ENCODE data around the gene PRMT7. TPM values are rescaled to one million over a fixed set of nuclear protein-coding genes. Genes with fewer than 3 reads are reported as not detected.

The PRMT7 gene
- total RNA-seq, 1 experiment from 2014 or later: 49.4 TPM

DNA sequence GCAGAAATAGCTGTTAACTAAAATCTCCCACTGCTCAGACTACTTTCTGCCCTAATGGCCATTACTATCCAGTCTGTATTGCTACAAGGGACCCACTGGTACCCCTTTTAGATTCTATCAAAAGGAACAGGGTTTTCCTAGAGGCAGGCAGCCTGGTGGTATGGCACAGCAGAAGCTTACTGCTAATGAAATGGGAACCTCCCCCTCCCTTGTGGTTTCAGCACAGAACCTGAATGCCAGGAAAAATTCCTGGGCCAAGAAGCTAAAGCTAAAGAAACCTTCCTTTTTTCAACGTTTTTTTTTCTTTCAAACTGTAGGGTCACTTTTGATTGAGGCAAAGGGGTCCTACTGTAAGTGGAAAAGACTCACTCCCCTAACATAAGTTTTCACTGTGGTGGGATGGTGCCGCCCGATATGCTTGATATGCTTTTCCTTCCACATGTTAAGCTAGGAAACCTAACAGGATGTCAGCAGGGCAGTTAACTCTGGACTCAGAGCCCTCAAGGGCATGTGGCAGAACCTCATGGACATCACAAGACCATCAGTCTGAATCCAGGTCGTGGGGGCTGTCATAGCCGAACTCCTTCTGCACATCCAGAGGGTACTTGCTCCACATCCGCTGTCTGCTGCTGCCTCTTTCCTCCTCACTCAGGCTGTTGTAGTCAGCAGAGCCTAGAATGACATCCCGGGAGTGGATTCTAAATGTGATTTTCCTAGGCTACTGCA, 9.9 kb upstream of the PRMT7 start:
- TF ChIP-seq, protein P1, sequence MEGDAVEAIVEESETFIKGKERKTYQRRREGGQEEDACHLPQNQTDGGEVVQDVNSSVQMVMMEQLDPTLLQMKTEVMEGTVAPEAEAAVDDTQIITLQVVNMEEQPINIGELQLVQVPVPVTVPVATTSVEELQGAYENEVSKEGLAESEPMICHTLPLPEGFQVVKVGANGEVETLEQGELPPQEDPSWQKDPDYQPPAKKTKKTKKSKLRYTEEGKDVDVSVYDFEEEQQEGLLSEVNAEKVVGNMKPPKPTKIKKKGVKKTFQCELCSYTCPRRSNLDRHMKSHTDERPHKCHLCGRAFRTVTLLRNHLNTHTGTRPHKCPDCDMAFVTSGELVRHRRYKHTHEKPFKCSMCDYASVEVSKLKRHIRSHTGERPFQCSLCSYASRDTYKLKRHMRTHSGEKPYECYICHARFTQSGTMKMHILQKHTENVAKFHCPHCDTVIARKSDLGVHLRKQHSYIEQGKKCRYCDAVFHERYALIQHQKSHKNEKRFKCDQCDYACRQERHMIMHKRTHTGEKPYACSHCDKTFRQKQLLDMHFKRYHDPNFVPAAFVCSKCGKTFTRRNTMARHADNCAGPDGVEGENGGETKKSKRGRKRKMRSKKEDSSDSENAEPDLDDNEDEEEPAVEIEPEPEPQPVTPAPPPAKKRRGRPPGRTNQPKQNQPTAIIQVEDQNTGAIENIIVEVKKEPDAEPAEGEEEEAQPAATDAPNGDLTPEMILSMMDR (IDR thresholded peaks at IDR 0.05; ENCODE audit: unreplicated experiment): no peak
- CTCF ChIA-PET: interaction anchor here (1.1 kb wide), 1 partner anchor 14 kb away, joined by 3 read pairs; no protein-coding TSS in a partner anchor
- DNase-seq: no peak
- H3K4me3 Mint-ChIP-seq (ENCODE audit: low read depth, unreplicated experiment): no peak overlapping the region
- H3K27ac Mint-ChIP-seq (ENCODE audit: unreplicated experiment): no peak overlapping the region
- no peaks in the 10 kb centered on the region for H3K4me1 Mint-ChIP-seq (ENCODE audit: low read depth, unreplicated experiment)
- H3K36me3 Mint-ChIP-seq (ENCODE audit: insufficient read depth, unreplicated experiment): peaks cover 60% of the 10 kb centered on the region
- no peaks in the 10 kb centered on the region for H3K9me3 Mint-ChIP-seq (ENCODE audit: low read depth, unreplicated experiment)
- intact Hi-C loops (cut with micrococcal nuclease; ENCODE audit: unreplicated experiment): no loop called here
- BruUV-seq (replicated peaks): no TSS peak
- no peaks in the 10 kb centered on the region for H3K27me3 Mint-ChIP-seq (ENCODE audit: unreplicated experiment)

DNA sequence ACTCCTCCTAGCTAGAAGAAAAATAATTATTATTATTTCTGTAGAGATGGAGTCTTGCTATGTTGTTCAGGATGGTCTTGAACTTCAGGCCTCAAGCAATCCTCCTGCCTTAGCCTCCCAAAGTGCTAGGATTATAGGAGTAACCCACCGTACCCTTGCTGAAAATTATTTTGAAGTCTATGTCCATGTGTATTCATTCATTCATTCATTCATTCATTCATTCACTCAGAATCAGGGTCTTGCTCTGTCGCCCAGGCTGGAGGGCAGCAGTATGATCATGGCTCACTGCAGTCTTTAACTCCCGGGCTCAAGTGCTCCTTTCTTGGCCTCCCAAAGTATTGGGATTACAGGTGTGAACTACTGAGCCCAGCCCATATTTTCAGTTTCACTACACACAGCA, 4.2 kb upstream of the PRMT7 start:
- no peak for DNase-seq
- H3K9me3 Mint-ChIP-seq (ENCODE audit: low read depth, unreplicated experiment): no peaks in the 10 kb centered on the region
- no peak overlapping the region for H3K4me3 Mint-ChIP-seq (ENCODE audit: low read depth, unreplicated experiment)
- peaks cover 57% of the 10 kb centered on the region for H3K36me3 Mint-ChIP-seq (ENCODE audit: insufficient read depth, unreplicated experiment)
- no peaks in the 10 kb centered on the region for H3K27me3 Mint-ChIP-seq (ENCODE audit: unreplicated experiment)
- H3K27ac Mint-ChIP-seq (ENCODE audit: unreplicated experiment): no peak overlapping the region
- CTCF ChIA-PET: no interaction called here
- BruUV-seq (replicated peaks): no TSS peak
- TF ChIP-seq, protein P1 (IDR thresholded peaks at IDR 0.05; ENCODE audit: unreplicated experiment): no peak
- H3K4me1 Mint-ChIP-seq (ENCODE audit: low read depth, unreplicated experiment): peaks cover 12% of the 10 kb centered on the region
- intact Hi-C loops (cut with micrococcal nuclease; ENCODE audit: unreplicated experiment): no loop called here

DNA sequence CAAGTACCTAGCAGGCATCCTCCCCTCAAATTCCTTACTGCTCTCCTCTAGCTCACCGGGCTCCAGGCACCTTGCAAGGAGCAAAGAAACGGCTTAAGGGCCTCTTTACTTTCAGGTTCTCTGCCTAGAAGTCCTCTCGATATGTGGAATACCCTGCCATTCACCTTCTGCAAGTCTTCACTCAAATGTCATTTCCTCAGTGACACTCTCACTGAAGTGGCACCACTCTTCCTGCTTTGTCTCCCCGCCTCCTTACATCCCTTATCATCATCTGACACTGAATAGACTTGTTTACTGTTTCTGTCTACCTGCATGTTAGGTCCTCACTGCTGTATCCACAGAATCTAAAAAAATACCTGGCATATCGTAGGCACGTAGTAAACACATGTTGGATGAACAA, 1.0 kb upstream of the PRMT7 start:
- TSS peak; percentile 51 for BruUV-seq (replicated peaks)

DNA sequence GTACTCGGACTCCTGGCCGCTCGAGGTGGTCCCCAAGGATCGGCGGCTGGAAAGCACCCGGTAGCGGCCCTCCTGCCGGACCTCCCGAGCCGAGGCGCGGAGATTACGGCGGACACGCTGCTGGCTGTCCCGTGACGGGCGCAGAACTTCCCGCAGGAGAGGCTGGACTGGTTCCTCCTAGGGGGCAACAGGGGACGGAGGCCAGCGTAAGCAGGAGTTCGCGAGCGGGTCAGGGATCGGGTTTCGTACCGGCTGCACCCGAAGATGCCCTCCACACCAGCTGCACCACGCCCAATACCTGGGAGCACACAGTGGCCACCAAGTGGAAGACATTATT, 414 bp upstream of the PRMT7 start:
- CTCF ChIA-PET: interaction anchor here (0.5 to 1.8 kb wide), 8 partner anchors 30 to 863 kb away, joined by 3 to 13 read pairs (median 4); partner anchors contain the start of gene SLC7A6
- no TSS peak for BruUV-seq (replicated peaks)
- DNase-seq: no peak
- H3K27ac Mint-ChIP-seq (ENCODE audit: unreplicated experiment): peak overlapping the region; percentile 88
- TF ChIP-seq, protein P1 (IDR thresholded peaks at IDR 0.05; ENCODE audit: unreplicated experiment): no peak
- H3K27me3 Mint-ChIP-seq (ENCODE audit: unreplicated experiment): no peaks in the 10 kb centered on the region
- intact Hi-C loops (cut with micrococcal nuclease; ENCODE audit: unreplicated experiment): loop anchor here (5.0 kb wide), 1 partner anchor 43 kb away; no protein-coding TSS in a partner anchor
- H3K4me1 Mint-ChIP-seq (ENCODE audit: low read depth, unreplicated experiment): peaks cover 12% of the 10 kb centered on the region
- peaks cover 34% of the 10 kb centered on the region for H3K36me3 Mint-ChIP-seq (ENCODE audit: insufficient read depth, unreplicated experiment)
- H3K4me3 Mint-ChIP-seq (ENCODE audit: low read depth, unreplicated experiment): peak overlapping the region; percentile 99
- no peaks in the 10 kb centered on the region for H3K9me3 Mint-ChIP-seq (ENCODE audit: low read depth, unreplicated experiment)

More for the DNA sequence above, 1.0 kb upstream of the PRMT7 start:
- no peak for DNase-seq
- Mint-ChIP-seq H3K27me3 (ENCODE audit: unreplicated experiment) (no peaks in the 10 kb centered on the region), H3K4me1 (ENCODE audit: low read depth, unreplicated experiment) (peaks cover 12% of the 10 kb centered on the region), H3K36me3 (ENCODE audit: insufficient read depth, unreplicated experiment) (peaks cover 34% of the 10 kb centered on the region), H3K27ac (ENCODE audit: unreplicated experiment) (peak overlapping the region; percentile 88), H3K4me3 (ENCODE audit: low read depth, unreplicated experiment) (peak overlapping the region; percentile 99), H3K9me3 (ENCODE audit: low read depth, unreplicated experiment) (no peaks in the 10 kb centered on the region)
- CTCF ChIA-PET: no interaction called here
- TF ChIP-seq, protein P1 (IDR thresholded peaks at IDR 0.05; ENCODE audit: unreplicated experiment): no peak
- intact Hi-C loops (cut with micrococcal nuclease; ENCODE audit: unreplicated experiment): loop anchor here (5.0 kb wide), 1 partner anchor 42 kb away; no protein-coding TSS in a partner anchor

All from Calu3 (cell line).